ENCODE measurements around the gene TBC1D22A. TPM values are rescaled to one million over a fixed set of nuclear protein-coding genes. Genes with fewer than 3 reads are reported as not detected.

The TBC1D22A gene
- total RNA-seq, 1 donor from 2014 or later, result 12.5 TPM

- no peak for DNase-seq (ENCODE audit: low read depth in 2 of 2)
Measured at GRCh38 chr22:47210112-47210657, 447.7 kb downstream of the TBC1D22A start.

- no peak for DNase-seq (ENCODE audit: low read depth in 2 of 2)
Measured at GRCh38 chr22:47210686-47211085, 448.2 kb downstream of the TBC1D22A start.

- DNase-seq (ENCODE audit: low read depth in 2 of 2), result peak in 1 of 2 donors; percentile 18
Measured at GRCh38 chr22:47213571-47214230, 451.3 kb downstream of the TBC1D22A start.

GRCh38 chr22:47215851-47216250 lies 453.4 kb downstream of the TBC1D22A start:
- DNase-seq (ENCODE audit: low read depth in 2 of 2), result no peak

GRCh38 chr22:47218671-47219070 lies 456.2 kb downstream of the TBC1D22A start:
- no peak for DNase-seq (ENCODE audit: low read depth in 2 of 2)

- DNase-seq (ENCODE audit: low read depth in 2 of 2), result no peak
Measured at GRCh38 chr22:47219789-47220188, 457.3 kb downstream of the TBC1D22A start.

GRCh38 chr22:47220752-47221151 lies 458.3 kb downstream of the TBC1D22A start:
- no peak for DNase-seq (ENCODE audit: low read depth in 2 of 2)

GRCh38 chr22:47221840-47222615 lies 459.6 kb downstream of the TBC1D22A start:
- DNase-seq (ENCODE audit: low read depth in 2 of 2), result no peak

Other genes with a start within 250 kb of the TBC1D22A start
- 18.6 and 52.2 TPM in 2 replicates for gene CELSR1, start 225.0 kb upstream of the TBC1D22A start, total RNA-seq
- gene GRAMD4, start 142.3 kb upstream of the TBC1D22A start, total RNA-seq, result 30.9 and 50.4 TPM in 2 replicates
- 66.8 and 127 TPM in 2 replicates for gene CERK, start 24.4 kb upstream of the TBC1D22A start, total RNA-seq

Measured in dermis microvascular lymphatic vessel endothelial cell (primary cell).